OCI-M2 (cell line): ENCODE measurements around the gene CCDC194.

Source experiments
- DNase-seq: peaks from one replicate; lab custom pipeline; 2025; ENCODE audit not compliant: unreplicated experiment; lab: John Stamatoyannopoulos, UW

CCDC194 gene

DNA sequence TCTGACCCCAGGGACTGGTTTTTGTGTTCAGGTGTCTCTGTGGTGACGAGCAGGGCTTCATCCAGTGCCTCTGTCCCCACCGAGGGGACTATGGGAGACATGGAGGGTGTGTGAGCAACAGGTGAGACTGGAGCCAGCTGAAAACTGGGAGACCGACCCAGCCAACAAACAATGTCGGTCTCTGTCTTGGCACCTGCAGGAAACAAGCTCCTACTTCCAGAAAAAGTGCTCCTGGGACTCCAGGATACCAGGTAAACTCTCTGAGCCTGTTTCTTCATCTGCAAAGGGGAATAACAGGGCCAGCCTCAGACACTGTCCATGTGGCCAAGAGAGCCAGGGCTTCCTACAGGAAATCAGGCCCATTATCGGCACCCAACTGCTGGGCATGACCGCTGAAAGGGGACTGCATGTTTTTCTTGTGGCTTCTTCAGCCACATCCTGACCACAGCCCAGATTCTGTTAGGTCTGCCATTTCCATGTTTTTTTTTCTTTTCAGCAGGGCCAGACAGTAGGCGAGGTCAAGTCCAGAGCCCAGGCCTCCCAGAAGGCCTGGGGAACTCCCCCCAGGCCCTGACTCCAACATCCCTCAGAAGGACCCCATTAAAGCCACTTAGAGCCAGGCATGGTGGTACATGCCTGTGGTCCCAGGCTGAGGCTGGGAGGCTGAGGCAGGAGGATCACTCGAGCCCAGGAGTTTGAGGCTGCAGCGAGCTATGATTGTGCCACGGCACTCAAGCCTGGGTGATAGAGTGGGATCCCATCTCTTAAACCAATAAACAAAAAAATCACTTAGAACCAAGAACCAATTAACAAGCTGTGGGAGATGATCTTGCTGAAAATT is 12.3 kb upstream of the CCDC194 start:
- no peak for DNase-seq

DNA sequence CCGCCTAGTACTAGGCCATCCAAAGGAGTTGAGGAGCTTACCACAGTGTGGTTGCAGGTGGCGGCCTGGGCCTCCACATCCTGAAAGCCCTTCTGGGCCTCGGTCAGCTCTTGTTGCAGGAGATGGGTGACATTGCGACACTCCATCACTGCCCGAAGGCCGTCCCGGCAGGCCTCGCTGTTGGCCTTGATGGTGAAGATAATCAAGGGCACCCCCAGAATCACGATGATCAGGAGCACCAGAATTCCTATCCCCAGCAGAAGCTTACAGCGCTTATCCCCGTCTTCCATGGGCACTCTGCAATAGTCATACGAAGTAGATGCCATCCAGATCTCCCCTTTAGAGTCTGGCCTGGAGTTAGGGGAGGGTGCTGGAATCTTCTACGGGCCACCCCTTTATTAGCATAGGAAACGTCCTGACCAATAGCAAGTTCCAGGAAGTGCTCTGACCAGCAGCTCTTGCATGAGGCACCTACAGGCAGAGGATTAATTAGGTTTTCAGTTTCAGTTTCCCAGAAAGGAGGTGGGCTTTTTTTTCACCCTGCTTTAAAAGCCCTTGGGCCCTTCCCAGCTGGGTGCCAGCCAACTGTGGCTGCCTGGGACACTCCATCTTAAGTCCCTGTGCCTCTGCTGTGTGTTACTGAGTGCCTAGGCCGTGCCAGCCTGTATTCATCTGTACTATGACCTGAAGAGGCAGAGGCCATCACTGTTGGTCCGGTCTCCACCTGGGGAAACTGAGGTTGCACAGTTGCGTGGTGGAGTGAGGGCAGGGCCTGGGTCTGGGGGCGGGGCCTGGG is 11.5 kb upstream of the CCDC194 start, which contains the start of gene BST2:
Gene BST2 (minus strand): TSS at position 381 of the 796 bp plus-strand sequence. CDS start 55 bp downstream, at position 326.
- peak; percentile 65 for DNase-seq

DNA sequence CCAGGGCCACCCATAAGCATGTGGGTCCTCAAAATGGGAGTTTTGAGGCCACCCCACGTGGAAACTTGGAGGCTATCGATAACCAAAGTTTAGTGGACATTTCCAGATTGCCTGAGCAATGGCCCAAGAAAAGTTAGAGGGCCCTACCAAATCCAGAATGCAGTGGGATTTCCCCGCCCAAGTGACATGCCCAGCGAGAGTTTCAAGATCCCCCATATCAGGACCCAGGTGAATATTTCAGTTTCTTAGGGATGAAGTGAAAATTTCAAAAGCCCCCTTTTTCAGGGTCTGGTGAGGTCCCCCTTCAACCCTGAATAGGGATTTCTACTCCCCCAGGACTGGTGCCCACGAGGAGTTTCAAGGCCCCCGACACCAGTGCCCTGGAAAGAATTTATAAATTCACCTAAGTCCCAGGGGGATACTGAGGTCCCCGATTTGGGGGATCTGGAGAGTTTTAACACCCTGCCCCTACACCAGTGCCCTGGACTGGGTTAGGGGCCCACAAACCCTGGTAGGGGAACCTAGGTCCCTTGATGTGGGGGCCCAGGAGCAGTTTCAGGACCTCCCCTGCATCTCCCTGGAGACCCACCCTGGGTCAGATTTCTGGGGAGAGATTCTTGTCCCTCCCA is 10.7 kb upstream of the CCDC194 start:
- DNase-seq = no peak

DNA sequence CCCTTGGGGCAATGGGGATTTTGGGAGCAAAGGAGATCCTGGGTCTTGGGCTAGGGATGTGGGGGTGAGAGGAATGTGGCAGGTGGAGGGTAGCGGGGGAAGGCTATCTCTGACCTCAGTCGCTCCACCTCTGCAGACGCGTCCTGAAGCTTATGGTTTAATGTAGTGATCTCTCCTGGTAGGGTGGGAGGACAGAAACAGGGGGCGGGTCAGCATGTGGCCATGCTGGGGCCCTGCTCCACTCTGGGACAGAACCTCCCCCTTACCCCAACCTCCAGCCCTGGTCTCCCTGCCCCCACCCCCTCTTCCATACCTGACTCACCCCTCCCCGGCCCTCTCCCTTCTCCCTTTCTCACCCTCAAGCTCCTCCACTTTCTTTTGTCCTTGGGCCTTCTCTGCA is 10.0 kb upstream of the CCDC194 start:
- no peak for DNase-seq

DNA sequence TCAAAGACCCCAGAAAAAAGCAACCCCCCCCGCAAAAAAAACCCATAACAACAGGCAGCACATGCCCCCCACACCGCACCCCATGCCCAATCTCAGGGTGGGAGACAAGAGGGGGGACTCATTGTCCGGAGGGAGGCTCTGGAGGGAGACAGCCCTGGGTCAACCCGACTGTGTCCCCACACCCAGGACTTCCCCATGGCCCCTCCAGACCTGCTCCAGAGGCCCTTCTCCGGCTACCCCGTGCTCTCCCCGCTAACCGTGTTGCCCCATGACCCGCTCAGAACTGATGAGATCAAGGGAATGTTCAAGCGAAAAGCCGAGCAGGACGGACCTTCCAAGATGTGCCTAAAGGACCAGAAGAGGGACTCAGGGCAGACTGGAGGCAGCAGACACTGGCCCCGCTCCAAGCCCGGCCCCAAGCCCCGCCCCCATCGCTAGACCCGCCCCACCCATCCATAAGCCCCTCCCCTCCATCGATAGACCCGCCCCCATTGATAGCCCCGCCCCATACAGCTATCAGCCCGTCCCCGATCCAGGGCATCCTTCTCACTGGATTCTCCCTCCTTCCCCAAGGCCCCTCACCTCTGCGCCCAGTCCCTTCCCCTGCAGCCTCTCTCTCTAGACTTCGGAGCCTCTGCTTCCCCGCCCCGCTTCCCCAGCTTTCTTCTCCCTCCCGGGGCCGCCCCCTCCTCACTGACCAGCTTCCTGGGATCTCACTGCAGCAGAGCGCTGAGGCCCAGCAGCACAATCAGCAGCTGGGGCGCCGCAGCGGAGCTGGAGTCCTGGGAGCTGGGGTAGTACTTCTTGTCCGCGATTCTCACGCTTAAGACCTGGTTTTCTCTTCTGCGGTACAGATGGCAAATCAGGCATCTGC is 9.2 kb upstream of the CCDC194 start:
- no peak for DNase-seq

DNA sequence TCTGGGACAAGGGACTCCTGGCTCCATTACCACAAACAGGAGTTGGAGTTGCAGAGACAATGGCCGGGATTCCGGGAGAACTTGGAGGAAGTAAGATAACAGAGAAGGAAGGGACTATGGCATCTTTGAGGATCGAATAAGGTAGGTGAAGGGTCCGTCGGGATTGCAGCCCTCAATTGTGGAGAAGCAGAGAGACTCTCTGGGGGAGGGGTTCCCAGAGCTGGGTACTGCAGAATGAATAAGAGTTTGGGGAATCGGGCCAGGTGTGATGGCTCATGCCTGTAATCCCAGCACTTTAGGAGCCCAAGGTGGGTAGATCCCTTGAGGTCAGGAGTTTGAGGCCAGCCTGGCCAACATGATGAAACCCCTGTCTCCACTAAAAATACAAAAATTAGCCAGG is 7.6 kb upstream of the CCDC194 start:
- no peak for DNase-seq

DNA sequence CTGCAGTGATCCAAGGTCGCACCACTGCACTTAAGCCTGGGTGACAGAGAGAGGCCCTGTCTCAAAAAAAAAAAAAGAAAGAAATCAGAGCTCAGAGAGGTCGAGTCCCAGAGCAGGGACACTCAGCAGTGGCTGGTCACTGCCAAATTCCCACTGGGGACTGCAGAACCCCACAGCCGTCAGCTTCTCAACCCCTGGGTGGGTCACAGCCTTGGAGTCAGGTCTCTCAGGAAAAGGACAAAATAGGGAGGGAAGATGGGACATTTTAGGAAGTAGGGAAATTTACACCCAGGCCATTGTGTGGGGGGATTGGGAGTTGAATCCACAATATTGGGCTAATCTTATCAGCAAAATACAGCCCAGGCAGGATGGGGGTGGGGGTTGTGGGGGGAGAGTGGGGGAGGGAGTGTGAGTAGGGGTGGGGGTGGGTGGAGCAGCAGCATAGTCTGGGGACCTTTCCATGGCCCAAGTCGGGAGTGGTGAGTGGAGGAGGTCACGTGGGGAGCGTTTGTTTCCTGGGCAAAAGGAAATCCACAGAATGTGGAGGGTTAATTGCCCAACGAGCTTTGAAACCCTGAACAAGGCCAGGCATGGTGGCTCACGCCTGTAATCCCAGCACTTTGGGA is 5.0 kb upstream of the CCDC194 start:
- no peak for DNase-seq

DNA sequence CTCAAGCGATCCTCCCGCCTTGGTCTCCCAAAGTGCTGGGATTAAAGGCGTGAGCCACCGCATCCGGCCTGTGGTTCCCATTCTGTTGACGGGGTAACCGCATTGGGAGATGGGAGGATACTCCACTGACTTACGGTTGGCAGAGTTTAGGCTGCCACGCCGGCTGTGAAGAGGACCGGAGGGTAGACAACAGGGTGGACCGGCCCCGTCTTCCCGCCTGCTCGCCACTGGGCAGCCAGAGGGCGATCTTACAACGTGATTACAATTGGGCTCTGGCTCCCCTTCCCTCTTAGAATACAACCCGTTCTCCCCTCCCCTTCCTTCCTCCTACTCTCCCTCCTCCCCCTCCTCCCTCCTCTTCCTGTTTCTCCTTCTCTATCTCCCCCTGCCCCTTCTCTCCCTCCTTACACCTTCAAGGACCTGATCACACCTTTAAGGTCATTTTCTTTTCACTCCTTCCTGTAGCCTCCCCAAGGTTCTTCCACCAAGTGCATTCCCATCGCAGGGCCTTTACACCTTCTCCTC is 957 bp upstream of the CCDC194 start:
- peak; percentile 79 for DNase-seq

DNA sequence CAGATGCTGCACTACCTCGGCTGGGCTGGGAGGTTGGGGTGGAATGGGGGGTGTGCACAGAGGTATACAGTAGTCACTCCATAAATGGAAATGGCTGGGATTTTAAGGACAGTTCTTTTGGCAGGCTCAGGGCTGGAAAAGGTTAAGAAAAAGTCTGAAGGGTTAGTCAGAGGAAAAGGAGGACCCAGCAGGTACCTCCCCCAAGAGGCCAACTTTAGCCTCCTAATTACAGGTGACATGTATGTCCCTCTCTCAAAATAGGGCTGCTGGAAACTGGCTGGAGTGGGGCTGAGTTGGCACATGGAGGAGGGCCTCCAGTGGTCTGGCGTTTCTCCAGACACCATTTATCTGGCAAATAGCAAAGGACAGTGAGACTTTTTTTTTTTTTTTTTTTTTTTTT is 994 bp downstream of the CCDC194 start:
- no peak for DNase-seq

DNA sequence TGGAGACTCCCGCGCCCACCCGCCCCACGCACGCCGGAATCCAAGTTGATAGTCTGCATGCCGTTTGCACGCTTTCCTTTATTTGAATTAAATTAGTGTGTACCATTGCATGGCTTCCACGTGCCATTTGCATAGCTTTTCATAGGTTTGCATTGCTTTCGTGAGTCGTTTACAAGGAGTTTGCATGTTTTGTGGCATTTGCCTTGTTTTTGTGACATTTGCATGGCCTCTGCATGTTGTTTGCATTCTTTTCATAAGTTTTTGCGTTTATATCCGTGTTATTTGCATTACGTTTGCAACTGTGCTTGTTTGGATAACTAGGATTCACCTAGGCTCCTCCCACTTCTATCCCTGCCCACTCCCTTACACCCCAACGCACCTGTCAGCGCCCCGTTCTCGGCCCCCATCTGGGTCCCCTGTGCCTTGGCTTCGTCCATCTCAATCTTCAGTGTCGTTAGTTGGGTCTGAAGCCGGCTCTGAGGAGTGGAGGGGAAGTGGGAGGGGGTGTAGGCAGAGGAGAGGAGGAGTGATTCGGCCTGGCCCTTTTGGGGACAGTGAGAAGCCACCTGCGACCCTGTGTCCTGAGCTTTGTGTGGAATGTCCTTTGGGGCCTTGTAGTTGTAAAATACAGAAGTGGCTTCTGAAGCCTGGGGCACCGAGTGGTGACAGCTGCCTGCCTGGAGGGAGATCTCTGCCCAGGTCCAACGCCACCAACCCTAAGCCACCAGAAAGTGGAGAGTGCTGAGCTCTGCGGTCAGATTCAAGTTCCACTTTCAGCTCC is 2.4 kb downstream of the CCDC194 start:
- no peak for DNase-seq

DNA sequence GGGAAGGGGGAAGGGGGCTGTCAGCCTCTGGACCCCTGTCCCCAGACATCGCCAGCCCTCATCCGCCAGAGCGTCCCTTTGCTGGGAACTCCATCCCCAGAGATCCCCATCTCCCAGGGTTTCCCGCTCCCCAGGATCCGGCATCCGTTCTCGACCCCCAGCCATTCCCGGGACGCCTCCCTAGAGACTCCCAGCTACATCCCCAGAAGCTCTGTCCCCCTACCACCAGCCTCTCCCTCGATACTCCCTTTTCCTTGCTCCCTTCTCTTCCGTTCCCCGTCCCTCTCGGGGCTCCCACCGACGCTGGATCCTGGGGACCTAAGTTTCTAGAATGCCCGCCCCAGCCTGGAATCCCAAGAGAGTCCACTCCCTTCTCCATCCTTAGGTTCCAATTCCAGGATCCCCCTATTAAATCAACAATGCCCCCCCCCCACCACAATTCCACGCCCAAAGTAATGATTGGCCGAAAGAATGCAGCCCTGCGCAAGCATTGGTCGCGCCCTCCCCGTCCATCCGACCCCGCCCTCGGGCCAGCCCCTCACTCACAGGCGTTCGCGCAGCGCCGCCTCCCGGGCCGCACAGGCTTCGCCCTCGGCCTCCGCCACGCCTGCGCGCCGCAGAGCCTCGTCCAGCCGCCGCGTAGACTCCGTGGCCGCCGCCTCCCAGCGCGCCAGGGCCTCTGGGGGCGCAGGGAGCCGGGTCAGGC is 3.2 kb downstream of the CCDC194 start:
- no peak for DNase-seq

DNA sequence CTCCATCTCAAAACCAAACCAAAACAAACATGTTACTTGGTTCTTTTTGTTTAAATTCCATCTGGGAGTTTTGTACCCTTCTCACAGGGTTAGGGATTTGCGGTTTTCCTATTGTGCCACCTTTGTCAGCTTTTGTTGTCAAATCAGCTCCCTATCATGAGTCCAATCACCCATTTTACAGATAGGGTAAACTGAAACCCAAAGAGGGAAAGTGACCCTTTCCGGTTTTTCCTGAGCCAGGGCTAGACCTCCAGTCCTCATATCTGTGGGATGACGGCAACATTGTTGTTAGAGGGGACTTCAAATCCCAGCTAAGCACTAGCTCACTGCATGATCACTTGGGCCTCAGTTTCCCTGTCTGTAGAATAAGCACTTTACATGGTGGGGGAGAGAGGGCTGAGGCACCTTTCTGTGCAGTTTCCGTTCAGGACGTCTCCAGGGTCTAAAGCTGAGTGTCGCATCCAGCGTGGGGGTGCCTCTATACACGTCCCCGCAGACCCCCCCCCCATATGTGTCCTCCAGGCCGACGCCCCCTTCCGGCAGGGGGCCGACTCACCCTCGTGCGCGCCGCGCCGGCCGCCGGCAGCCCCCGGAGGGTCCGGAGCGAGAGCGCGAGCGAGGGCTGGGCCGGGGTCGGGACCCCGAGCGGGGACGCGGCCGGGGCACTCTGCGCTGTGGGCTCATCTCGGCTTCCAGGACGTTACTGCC is 3.9 kb downstream of the CCDC194 start:
- no peak for DNase-seq

DNA sequence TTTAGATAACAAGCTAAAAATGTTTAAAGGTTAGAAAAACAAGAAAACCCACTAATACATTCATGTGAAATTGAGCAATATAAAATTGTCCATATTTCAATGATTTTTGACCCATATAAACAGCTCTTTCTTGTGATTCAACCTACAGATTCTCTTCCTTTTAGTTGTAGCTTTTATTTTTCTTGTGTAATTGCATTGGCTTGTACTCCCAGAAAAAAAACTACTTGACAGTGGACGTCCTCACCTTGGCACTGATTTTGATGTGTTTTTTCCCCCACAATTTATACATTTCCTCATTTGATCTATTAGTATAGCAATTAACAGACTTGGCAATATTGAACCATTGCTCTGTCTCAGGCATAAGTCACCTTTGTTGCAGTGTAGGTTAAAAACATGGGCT is 4.7 kb downstream of the CCDC194 start:
- no peak for DNase-seq

DNA sequence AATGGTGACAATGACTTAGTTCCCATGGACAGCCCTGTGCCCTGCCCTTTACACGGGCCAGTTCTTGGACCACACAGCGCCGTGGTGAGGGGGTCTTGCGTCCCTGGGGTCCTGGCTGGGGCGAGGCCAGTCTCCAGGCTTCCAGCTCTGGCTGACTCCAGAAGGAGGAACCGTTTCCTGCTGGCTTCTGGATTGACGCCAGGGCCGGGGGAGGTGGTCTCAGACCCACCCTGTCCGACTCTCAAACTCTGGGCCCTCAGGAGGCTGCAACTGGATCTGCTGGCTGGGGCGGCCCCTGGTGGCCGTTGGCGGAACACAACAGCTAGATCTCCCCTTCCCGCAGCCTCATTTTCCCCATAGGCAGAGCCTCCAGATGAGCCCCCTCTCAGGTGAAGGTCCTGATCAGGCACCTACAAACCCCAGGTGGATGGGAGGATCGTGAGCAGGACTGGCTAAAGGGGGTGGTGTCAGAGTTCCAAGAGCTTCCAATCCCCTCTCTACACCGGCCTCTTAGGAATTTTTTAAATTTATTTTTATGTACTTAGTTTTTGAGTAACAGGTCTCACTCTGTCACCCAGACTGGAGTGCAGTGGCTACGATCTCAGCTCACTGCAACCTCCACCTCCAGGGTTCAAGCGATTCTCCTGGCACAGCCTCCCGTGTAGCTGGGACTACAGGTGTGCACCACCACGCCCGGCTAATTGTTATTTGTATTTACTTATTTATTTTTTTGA is 8.0 kb downstream of the CCDC194 start:
- DNase-seq = peak; percentile 54

DNA sequence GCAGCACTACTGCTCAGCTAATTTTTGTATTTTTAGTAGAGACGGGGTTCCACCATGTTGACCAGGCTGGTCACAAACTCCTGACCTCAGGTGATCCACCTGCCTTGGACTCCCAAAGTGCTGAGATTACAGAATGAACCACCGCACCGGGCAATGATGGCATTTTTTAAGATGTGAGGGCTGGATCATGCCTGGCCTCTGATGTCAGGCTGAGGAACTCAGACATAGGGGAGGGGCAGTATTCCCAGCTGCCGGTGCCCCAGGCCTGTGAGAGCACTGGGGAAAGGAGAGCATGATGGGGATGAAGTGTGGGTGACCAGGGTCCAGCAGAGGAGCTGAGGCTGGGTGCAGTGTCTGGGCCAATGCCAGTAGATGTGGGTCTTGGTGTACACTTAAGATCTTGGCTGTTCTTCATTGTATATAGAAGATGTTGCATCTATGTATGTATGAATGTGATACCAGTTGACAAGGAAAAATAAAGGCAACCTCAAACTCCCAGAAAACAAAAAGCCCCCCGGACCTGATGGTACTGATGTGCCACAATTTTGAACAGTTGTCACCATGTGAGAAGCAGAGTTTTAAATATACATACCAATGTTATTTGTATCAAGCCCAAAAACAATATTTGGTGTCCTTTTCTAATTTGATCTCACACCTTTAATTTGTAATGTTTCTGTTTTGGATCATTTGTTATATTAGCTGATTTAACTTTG is 13.4 kb downstream of the CCDC194 start:
- DNase-seq = no peak

DNA sequence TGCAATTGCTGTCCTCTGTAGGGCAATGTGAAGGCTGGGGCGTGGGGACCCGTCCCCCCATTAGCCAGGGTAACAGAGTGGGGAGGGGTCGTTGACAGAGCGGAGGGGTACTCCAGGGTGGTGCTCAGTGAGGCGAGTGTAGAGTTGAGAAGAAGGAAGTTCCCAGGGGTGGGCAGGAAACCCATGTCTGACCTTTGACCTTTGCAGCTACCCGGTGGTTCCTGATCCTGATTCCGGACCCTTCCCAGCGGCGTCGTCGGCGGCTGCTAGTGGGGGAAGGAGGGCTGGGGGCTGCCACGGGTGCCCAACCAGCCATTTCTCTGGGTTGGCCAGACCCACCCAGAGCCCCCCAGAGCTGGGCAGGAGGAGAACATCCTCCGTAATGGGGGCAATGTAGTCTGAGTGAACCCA is 14.8 kb downstream of the CCDC194 start:
- no peak for DNase-seq

DNA sequence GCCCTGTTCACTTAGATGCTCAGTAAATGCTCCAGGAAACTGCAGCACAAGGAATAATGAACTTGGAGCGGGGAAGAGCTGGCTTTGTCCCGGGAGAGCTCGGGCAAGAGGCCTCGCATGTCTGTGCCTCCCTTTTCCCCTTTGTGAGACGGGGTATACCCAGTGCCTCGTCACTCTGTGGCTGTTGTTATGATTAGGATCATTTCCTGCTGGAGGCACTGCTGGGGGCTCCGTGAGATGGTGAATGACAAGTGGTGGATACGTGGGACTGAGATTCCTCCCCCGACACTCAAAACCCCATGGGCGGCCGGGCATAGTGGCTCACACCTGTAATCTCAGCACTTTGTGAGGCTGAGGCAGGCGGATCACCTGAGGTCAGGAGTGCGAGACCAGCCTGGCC is 15.7 kb downstream of the CCDC194 start:
- no peak for DNase-seq
